T-helper 2 cell (primary cell): ENCODE measurements around the gene RAB7A.

Experiments
- DNase-seq, 5 experiments: peaks; one replicate each; pipeline versions ENCODE4 v3.0.0 to v3.0.0-alpha.2; 2012 to 2022

The RAB7A gene

DNA sequence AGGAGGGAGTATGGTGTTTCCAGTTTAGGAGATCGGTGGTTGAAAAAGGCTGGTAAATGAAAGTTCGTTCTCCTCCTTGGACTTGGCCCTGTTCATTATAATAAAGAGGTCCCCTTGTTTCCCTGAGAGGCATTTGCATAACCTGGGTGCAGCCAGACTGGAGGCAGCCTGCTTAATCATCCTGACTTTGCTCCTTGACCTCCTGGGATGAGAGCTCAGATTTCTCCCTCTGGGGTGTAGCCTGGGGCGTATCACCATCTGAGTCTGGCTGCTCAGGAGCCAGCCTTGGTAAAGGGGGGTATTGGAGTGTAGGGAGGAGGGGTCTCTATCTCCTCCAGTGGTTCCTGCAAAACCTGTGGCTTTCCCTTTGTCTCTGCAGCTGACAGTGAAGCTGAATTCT, 132.2 kb downstream of the RAB7A start:
- DNase-seq, result no peak

DNA sequence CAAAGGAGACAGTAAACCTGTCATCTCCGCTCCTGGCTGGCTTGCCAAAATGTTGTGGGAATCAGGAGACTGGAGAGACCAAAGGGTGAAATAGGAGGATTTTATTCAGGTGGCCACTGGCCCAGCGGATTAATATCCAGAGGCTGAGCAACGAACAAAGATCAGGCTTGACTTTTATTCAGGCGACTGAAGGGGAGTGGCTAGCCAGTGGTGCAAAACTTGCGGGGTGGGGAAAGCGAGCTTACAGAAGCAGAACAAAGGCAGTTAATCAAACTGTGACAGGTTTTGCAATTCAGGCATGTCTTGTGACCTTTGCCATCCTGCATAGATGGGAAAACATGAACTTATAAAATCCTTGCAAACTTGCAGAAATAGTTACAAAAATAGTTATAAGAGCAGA, 133.6 kb downstream of the RAB7A start:
- no peak for DNase-seq

DNA sequence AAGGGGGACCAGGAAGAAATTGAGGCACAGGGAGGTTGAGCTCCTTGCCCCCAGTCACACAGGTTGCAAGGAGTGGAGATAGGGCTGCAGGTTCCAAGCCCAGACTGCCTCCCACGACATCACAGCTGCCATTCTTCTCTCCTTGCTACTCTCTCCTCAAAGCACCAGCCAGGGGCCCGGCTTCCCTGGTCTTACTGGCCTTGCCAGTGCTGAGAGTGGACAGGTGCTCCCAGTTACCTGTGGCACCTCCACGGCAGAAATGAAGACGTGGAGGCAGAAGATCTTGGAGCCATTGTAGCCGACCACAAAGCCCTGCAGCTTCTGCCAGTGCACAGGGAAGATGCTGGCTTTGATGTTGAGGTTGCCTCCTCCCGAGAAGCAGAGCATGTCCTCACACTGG, 135.5 kb downstream of the RAB7A start:
- no peak for DNase-seq

DNA sequence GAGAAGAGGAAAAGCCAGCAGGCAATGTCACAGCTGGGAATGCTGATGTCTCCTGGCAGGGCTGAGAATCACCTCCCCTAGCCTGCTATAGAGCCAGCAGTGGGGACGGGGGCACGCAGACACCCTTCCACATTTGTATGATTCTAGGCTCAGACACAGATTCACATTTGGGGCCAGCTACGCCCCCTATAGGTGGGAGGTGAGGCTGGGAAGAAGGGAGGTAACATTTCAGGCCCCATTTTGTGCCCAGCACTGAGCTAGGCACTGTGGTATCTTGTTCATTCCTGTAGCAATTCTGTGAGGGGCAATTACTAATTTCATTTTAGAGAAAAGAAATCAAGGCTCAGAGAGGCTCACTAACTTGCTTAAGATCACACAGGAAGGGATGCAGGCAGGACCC, 137.6 kb downstream of the RAB7A start:
- DNase-seq, result peak in 1 of 5 experiments; percentile 34
